Neural cell (in vitro differentiated cells): ENCODE results near the gene DCHS2.

Experiments used
- EP300 ChIP-seq: fragments of 450-650 bp; conservative IDR thresholded peaks from 2 replicates; pipeline ENCODE4 v1.6.1; 2014; ENCODE audit warnings: antibody characterized with exemption, mild to moderate bottlenecking, moderate library complexity; ENCODE audit not compliant: poor library complexity, severe bottlenecking
- MXI1 ChIP-seq: fragments of 450-650 bp; conservative IDR thresholded peaks from 2 replicates; pipeline ENCODE4 v1.6.1; 2014; ENCODE audit warnings: antibody characterized with exemption, mild to moderate bottlenecking; ENCODE audit not compliant: poor library complexity, severe bottlenecking
- POLR2AphosphoS5 ChIP-seq: IDR thresholded peaks from 2 replicates; pipeline ENCODE4 v1.6.1; 2012
- TAF1 ChIP-seq: IDR thresholded peaks from 2 replicates; pipeline ENCODE4 v1.6.1; 2012; ENCODE audit warnings: low read depth
- TF ChIP-seq, protein P1 (sequence below): fragments of 450-650 bp; IDR thresholded peaks from 2 replicates; pipeline ENCODE4 v1.5.1; 2014; ENCODE audit warnings: antibody characterized with exemption, mild to moderate bottlenecking, moderate library complexity; ENCODE audit not compliant: poor library complexity, severe bottlenecking

- TF ChIP-seq TAF1 (no peak), POLR2AphosphoS5 (no peak), MXI1 (no peak), EP300 (no peak)
- TF ChIP-seq, protein P1, sequence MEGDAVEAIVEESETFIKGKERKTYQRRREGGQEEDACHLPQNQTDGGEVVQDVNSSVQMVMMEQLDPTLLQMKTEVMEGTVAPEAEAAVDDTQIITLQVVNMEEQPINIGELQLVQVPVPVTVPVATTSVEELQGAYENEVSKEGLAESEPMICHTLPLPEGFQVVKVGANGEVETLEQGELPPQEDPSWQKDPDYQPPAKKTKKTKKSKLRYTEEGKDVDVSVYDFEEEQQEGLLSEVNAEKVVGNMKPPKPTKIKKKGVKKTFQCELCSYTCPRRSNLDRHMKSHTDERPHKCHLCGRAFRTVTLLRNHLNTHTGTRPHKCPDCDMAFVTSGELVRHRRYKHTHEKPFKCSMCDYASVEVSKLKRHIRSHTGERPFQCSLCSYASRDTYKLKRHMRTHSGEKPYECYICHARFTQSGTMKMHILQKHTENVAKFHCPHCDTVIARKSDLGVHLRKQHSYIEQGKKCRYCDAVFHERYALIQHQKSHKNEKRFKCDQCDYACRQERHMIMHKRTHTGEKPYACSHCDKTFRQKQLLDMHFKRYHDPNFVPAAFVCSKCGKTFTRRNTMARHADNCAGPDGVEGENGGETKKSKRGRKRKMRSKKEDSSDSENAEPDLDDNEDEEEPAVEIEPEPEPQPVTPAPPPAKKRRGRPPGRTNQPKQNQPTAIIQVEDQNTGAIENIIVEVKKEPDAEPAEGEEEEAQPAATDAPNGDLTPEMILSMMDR: no peak
Measured at GRCh38 chr4:154464654-154465053, 26.9 kb downstream of the DCHS2 start.
